ENCODE data around the gene TUSC7.

The TUSC7 gene

GRCh38 chr3:116709479-116709878 is at the start of gene TUSC7:
Gene TUSC7, plus strand, starts transcription at chr3:116709779.
- no peak for DNase-seq (ENCODE audit: low spot score)

DNA sequence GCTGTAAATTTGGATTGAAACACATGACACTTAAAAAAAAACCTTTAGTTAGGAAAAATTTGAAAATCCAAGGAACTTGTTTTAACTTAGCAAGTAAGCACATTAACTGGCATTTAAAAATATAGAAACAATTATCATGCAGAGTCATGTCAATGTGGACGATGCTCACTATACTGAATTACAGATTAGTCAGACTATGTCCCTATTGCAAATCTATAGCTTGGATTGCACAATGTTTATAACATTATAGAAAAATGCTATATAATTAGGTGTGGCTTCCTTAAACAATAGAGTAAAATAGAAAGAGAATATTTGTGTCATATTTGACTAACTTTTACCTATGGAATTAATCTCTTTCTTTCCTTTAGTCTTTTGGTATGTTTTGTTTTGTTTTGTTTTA is 48.4 kb upstream of the TUSC7 start:
- no peak for DNase-seq (ENCODE audit: low spot score)

DNA sequence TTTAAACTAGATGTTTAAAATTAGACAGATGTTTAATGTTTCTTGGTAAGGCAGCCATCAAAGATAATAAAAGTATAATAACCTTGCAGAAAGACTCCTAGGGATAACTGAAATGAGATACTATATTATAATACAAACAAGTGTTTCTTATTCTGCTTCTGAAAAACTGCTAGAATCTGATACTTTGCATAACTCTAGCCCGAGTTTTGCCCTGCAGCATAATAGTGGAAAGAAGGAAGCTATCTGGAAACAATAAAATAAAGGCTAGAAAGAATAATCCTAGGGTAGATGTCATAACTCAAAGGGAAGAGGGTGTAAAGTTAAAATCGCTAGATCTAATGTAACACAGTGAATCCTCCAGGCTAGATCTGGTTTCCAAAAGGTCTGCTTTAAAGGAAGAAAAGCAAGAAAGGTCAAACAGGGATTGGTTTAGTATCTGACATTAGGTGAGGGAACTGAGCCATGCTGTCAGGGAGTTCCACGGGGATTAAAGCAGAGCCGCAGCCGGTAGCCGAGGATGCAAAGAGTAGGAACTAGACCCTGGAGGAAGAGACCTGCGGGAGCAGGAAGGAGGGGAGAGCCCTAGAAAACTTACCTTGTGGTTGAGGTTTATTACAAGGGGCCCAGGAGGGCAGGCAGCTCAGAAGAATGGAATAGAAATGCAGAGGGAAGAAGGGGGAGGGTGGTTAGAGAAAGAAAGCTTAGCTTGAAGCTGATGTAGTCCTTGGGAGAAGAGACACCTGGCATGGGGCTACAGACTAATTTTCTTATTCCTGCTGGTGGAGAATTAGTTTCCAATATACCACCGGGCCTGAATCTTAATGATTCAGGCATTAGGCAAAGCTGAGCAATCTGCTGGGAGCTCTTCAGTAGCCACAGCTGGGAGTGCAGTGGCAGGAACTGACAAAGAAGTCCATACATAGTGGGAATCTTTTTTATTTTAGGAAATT is 46.1 kb upstream of the TUSC7 start:
- DNase-seq (ENCODE audit: low spot score) = no peak

DNA sequence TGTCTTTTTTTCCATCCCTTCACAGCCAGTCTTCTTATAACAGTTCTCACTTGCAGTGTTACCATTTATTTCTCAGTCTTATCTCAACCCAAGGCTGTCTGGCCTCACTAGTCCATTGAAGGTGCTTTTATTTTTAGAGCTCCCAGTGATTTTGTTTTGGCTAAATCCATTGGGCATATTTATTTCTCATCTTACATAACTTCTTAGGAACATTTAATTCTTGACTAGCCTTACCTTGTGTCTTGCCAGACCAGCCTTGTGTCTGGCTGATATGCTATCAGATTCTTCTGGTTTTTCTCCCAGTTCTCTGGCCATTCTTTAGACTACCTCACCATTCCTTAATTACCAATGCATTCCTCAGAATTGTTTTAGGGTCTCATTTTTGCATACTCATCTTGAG is 42.3 kb upstream of the TUSC7 start:
- DNase-seq (ENCODE audit: low spot score) = no peak

GRCh38 chr3:116667791-116668190 is 41.8 kb upstream of the TUSC7 start:
- no peak for DNase-seq (ENCODE audit: low spot score)

- DNase-seq (ENCODE audit: low spot score) = no peak
Measured at GRCh38 chr3:116669576-116669975, 40.0 kb upstream of the TUSC7 start.

GRCh38 chr3:116671151-116671550 is 38.4 kb upstream of the TUSC7 start:
- no peak for DNase-seq (ENCODE audit: low spot score)

GRCh38 chr3:116678853-116679252 is 30.7 kb upstream of the TUSC7 start:
- DNase-seq (ENCODE audit: low spot score) = no peak

- no peak for DNase-seq (ENCODE audit: low spot score)
Measured at GRCh38 chr3:116691041-116691440, 18.5 kb upstream of the TUSC7 start.

GRCh38 chr3:116701070-116701469 is 8.5 kb upstream of the TUSC7 start:
- no peak for DNase-seq (ENCODE audit: low spot score)

DNA sequence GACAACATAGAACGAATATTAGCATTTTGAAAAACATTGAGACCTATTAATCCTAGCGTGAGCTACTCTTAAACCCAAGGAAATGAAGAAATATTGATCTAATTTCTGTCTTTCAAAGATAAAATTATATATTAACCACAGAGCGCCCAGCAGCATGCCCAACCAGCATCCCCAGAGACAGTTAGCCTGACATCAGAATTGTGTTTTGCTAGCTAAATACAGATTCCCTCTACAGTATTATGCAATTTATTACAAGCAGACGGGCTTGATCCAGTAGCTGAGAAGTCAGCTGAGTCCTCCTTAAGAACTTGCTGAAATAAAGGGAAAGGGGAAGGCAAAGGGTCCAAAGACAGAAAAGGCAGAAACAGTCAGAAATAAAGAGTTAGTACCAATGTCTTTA is 7.2 kb upstream of the TUSC7 start:
- DNase-seq (ENCODE audit: low spot score) = no peak

- no peak for DNase-seq (ENCODE audit: low spot score)
Measured at GRCh38 chr3:116707531-116707930, 2.0 kb upstream of the TUSC7 start.

DNA sequence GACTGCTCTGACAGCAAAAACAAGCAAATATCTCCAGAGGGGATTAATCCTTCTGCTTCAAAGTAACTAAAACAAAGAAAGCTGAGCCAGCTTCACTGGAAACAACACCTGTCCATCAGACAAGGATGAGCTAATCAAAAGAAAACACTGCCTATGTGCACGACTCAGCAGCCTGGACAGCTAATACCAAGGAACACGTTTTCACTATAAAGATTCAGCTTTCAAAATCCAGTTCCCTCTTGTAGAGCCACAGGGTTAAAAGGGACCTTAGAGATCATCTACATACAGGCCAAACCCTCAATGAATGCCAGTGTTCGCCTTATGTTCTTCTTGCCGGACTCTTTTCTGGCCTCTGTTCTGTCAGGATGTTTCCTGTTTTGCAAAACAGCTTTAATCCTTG is 6.9 kb downstream of the TUSC7 start:
- no peak for DNase-seq (ENCODE audit: low spot score)

- DNase-seq (ENCODE audit: low spot score) = no peak
Measured at GRCh38 chr3:116717566-116717965, 8.0 kb downstream of the TUSC7 start.

- DNase-seq (ENCODE audit: low spot score) = no peak
Measured at GRCh38 chr3:116728454-116728853, 18.9 kb downstream of the TUSC7 start.

GRCh38 chr3:116734243-116734642 is 24.7 kb downstream of the TUSC7 start:
- DNase-seq (ENCODE audit: low spot score) = no peak

- no peak for DNase-seq (ENCODE audit: low spot score)
Measured at GRCh38 chr3:116739678-116740077, 30.1 kb downstream of the TUSC7 start.

DNA sequence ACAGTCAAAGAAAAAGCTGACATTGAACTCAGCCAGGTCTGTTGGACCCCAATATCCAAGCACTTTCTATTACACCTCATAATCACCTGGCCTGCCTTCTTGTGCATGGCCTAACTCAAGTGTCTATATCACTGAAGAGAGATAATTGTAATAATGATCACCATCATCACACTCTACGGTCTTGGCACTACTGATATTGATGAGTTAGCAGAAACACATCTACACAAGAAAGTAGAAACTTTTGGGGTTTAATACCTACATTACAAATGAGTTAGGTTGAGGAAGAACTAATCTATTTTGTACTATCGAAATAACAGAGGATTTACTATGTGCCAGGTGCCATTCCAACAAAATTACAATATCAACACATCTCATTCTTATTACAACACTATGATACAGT is 30.7 kb downstream of the TUSC7 start:
- no peak for DNase-seq (ENCODE audit: low spot score)

DNA sequence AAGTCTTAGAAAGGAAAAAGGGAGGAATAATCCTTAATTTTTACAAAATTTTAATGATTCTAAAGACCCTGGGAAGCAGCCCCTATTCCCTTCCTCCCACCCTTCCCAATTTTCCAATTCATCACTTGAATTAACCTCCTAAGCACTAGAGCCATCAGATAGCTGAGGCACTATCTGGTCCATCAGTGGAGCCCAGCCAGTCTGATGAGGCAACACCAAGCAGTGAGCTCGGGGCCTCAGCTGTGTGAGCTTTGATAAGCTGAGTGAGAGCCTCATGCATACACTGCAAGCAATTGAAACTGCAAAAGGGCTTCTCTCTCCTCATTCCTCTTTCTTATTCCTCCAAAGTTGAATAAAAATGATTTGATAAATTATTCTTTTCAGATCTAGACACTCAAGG is 31.9 kb downstream of the TUSC7 start:
- DNase-seq (ENCODE audit: low spot score) = no peak

DNA sequence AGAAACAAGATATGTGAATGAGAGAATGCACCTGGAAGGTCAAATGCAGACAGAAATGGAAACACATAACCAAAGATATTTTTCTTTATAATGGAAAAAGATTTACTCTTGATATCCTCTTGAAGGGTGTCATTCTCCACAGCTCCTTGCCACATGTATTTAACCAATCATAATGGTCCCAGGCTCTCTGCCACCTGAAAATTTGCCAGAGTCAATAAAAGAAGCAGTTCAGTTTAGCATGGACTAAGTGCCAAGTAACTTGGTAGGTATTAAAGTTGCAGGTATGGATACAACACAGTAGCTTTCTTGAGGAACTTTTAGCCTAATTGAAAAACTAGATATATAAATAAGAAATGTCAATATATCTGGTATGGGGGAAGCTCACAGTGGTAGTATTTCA is 33.5 kb downstream of the TUSC7 start:
- no peak for DNase-seq (ENCODE audit: low spot score)

- DNase-seq (ENCODE audit: low spot score) = no peak
Measured at GRCh38 chr3:116749388-116749787, 39.8 kb downstream of the TUSC7 start.

GRCh38 chr3:116757315-116757714 is 47.7 kb downstream of the TUSC7 start:
- no peak for DNase-seq (ENCODE audit: low spot score)

DNA sequence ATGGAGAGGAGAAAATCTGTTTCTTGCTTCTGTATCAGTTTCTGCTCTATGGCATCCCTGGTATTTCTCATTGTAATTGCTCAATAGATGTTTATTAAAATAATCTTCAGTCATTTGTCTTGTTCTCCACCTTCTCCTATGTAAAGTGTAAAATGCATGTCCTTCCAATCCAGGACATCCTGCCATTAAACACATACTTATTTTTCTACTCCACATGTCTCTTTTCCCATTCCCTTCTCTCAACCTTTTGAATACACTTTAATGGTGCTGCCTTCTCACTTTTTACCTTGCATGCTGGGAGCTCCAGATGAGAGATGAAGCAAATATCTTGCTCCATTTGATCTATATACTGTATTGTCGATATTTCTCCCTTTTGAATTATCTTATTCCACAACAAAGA is 49.7 kb downstream of the TUSC7 start:
- DNase-seq (ENCODE audit: low spot score) = no peak

Data from NAMALWA (cell line).